NCI-H460 (cell line): ENCODE results near the gene ATP6V1G1. TPM values are rescaled to one million over a fixed set of nuclear protein-coding genes. Genes with fewer than 3 reads are reported as not detected.

Source experiments
- DNase-seq: peaks from one replicate; pipeline ENCODE4 v3.0.0-alpha.2; 2016; ENCODE audit warnings: low read depth; ENCODE audit errors: extremely low read depth
- polyA plus RNA-seq: library from polyadenylated mRNA; depleted of rRNA; stranded (reverse); fragments of >200 nt; gene quantifications from 2 replicates; pipeline ENCODE4 v1.2.3, GENCODE V29; 2014; cell fraction: nucleus; rRNA removed
- total RNA-seq: library from RNA; depleted of rRNA; stranded (reverse); fragments of >200 nt; shearing (Covaris generic); gene quantifications from 2 replicates; pipeline ENCODE4 v1.2.3, GENCODE V29; 2014; rRNA removed

Gene ATP6V1G1
- total RNA-seq = 157 and 164 TPM in 2 replicates
- 93.5 and 97.9 TPM in 2 replicates for polyA plus RNA-seq

DNA sequence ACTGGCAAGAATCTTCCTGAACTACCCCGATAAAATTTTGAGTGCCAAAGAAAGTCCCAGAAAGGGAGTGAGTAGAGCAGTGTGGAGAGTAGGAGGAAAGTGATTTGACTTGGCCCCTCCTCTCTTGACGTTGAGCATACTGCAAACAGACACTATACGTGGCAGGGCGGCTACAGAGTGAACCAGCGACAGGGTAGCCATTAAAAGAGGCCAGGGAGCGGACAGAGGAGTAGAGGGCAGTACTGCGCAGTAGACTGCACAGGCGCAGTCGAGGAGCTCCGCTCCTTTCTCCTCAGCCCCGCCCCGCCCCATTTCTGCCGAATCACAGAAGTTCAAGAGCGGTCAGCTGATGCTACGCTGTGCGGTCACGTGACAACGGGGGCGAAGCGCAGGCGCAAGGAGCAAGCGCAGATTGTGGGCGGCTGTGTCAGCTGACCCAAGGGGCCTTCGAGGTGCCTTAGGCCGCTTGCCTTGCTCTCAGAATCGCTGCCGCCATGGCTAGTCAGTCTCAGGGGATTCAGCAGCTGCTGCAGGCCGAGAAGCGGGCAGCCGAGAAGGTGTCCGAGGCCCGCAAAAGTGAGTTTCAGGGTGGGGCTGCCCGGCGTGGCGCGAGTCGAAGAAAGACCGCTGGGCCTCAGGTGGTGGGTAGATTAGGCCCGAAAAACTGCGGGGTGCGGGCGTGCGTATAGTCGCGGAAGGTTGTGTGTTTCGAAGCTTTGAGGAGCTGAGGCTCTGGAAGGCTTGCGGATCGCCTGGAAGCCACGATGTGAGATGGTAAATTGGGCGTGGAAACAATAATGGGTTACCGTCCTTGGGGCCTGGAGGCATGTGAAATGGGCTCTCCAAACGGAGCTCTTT is at the start of gene ATP6V1G1:
TSS of gene ATP6V1G1 (plus strand) at position 425 of the 858 bp plus-strand sequence. CDS start at position 495, 70 bp downstream.
- DNase-seq = peak; percentile 99

GRCh38 chr9:114538241-114538640 is 49.3 kb upstream of the ATP6V1G1 start:
- peak; percentile 26 for DNase-seq

GRCh38 chr9:114539701-114540380 is 47.7 kb upstream of the ATP6V1G1 start:
- DNase-seq = no peak

GRCh38 chr9:114545055-114545454 is 42.5 kb upstream of the ATP6V1G1 start:
- no peak for DNase-seq

DNA sequence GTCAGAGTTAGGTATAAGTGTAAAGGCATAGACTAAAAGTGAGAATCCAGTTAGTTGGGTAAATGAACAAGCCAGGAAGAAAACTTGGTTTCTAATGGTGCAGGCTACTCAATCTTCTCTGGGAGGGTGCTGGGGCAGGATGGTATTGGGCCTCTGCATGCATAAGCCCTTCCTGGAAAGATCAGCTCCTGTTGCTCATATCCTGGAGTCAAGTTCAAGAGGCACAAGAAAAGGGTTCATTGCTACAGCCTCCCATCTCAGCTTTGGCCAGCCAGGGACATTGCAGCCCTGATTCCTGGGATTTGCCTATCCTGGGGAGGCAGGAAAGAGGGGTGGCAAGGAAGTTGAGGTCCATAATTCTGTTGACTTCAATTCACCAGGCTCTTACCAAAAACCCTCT is 40.7 kb upstream of the ATP6V1G1 start:
- DNase-seq = no peak

- DNase-seq = no peak
Measured at GRCh38 chr9:114549697-114550330, 37.8 kb upstream of the ATP6V1G1 start.

DNA sequence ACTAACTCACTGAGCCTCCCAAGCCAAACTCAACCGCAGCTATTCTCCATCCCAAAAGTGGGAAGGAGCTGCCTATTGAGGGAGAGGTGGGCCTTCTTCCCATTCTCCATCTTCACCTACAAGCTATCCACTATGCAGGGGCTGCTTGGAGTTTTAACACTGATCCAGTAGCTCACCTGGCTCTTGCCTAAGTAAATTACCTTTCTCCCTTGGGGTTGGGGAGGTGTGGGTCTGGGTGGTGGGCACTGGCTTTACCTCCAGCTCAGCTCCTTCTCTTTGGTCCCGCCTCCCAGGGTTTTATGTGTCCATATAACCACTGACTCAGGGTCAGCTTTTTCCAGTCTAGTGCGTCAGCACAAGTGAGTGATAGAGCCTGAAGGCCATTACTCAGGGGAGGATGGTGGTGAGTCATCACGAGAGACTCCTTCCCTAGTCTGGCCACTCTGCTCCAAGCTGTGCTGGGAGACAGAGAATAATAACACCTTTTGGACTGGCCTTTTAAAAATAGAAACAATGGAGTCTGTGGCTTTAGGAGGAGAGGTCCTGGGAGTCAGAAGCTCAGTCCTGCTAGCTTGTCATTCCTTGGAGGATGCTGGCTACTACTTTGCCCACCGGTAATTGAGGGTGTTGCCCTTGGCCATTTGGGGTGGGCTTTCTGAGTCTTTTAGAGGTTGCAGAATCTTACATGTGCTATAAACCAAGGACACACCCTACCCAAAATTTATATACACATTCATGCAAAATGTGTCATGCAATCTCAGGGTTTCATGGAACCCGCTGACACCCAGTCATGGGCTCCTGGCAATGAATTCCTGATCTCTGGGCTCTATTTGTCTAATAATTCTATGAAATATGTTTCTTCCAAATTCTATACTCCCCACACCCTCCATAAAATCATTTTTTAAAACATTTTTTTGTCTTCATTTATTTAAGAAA is 35.6 kb upstream of the ATP6V1G1 start:
- peak; percentile 93 for DNase-seq

GRCh38 chr9:114552706-114553105 is 34.9 kb upstream of the ATP6V1G1 start:
- no peak for DNase-seq

DNA sequence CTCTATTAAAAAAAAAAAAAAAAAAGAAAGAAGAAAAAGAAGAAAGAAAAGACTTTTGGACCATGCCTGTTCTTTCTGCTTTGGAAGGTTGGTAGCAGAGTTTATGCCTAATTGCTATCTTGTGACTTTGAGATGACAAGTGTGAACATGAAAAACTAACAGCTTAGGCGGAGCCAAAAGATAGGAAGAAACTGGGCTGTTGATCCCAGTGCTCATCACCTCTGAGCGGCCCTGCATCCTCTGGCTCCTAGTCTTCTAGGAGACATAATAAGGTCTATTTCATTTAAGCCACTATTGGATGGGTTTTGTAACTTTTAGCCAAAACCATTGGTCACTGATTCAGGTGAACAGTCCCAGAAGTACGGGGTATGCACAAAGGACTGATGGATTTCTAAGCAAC is 34.4 kb upstream of the ATP6V1G1 start:
- DNase-seq = no peak

DNA sequence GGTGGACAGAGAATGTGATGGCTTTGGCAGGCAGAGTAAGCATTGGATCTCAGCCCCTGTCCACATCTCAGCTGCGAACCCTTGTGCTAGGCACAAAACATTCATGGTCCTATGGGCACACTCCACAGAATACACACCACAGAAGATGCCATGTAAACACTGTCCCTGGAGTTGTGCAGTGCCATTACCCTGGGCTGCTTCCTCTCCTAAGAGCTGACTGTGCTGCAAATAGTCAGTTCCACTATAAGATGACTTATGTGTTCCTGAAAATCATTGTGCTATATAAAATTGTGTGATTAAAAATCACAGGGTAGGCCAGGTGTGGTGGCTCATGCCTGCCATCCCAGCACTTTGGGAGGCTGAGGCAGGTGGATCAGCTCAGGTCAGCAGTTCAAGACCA is 31.9 kb upstream of the ATP6V1G1 start:
- no peak for DNase-seq

DNA sequence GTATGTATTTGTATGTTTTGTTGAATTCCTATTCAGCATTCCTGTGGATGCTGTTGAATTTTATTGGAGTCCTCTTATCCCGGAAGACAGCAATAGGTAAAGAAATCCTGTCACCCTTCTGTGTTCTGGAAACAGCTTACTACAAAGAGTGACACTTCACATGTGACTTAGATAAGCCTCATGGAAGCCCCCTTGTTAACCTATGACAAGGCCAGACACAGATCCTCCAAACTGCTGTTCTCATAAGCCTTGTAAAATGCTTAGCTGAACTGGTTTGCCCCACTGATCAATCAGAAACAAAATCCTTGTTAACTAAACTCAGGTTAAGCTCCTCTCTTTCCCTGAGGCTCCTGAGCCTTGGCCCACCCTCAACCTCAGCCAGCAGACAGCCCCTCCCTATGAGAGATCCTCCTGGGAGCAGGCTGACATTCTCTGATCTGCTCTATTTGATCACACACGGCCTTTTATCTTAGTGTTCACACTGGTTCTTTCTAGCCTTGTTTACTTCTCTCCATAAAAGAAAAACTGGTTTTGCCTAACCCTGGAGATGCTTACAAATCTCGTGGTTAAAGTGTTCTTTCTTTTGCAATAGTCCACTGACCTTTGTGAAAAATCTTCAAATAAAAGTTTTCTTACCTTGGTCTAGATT is 29.4 kb upstream of the ATP6V1G1 start:
- DNase-seq = no peak

DNA sequence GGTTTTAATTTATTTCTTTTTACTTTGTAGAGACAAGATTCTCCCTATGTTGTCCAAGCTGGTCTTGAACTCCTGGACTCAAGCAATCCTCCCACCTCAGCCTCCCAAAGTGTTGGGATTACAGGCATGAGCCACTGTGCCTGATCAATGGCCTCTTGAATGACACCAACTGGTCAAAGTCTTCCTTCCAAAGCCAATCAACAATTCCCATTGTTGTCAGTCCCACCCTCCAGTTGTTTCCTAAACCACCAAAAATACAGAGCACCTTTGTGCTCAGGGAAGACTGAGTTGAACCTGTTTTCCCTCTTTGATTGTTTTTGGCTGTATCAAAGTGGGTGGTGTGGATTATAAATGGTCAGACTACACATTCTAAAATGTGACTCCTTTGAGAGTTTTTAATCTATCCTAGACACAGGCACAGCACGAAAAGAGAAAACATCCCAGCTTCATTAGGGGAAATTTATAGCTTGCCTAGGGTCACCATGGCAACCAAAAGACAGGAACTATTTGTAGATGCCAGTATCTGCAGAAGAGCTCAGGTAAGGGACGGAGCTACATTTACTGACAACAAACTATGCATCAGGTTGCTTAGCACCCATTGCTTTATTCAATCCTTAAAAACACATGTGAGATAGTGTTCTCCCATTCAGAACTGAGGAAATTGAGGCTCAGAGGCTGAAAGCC is 27.6 kb upstream of the ATP6V1G1 start:
- DNase-seq = no peak

DNA sequence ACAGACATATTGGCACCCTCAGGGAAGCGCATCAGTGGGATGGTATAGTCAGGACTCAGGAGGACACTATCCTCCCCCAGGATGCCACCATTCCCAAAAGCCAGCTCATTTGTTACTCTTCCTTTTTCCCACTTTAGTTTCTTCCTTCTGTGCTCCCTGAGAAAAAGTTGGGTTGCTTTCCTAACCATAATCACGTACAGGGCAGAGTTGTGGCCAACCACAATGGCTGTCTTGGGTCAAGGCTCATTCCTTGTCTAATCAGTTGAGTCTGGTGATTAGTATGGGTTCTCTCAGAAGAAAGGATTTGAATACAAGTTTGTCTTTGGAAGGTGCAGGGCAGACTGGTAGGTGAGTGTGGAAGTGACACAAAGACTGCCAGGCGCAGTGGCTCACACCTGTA is 26.6 kb upstream of the ATP6V1G1 start:
- no peak for DNase-seq

DNA sequence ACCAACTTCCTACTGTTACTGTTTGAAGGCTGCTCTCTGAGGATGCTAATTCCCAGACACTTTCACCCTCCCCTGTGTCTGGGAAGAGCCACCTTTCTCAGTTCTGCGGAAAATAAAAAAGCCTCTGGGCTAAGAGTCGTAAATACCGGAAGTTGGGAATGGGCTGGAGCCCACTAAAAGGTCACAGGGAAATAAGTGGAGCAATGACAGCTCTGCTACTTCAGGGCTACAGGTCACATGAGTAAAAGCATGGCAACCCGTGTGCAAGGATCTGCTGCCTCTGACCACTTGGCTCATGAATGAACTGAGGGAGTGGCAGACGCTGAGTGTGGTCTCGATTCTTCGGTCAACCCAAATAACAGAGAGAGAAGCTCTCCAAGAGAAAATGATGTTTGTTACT is 25.8 kb upstream of the ATP6V1G1 start:
- no peak for DNase-seq

- no peak for DNase-seq
Measured at GRCh38 chr9:114565204-114565603, 22.4 kb upstream of the ATP6V1G1 start.

DNA sequence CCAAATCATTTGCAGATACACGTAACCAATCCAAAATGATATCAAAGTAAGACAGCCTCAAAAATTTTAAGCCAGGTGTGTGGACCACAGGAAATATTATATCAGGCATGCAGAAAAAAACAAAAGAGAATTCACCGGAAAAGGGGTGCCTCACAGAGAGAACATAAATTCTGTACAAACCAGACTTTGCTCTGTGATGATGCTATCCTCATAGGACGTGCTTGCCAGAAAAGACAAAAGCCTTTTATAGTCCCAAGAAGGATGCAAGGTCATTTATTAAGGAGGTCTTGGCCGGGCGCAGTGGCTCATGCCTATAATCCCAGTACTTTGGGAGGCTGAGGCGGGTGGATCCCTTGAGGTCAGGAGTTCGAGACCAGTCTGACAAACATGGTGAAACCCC is 16.8 kb upstream of the ATP6V1G1 start:
- no peak for DNase-seq

DNA sequence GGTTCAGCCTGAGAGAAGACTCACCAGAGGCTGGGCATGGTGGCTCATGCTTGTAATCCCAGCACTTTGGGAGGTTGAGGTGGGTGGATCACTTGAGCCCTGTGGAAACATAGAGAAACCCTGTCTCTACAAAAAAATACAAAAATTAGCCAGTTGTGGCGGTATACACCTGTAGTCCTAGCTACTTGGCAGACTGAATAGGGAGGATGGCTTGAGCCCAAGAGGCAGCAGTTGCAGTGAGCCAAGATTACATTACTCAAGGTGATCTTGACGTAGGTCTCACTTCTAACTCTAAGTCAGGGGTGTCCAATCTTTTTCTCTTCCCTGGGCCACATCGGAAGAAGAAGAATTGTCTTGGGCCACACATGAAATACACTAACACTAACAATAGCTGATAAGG is 16.2 kb upstream of the ATP6V1G1 start:
- DNase-seq = no peak

GRCh38 chr9:114572199-114572598 is 15.4 kb upstream of the ATP6V1G1 start:
- DNase-seq = no peak

DNA sequence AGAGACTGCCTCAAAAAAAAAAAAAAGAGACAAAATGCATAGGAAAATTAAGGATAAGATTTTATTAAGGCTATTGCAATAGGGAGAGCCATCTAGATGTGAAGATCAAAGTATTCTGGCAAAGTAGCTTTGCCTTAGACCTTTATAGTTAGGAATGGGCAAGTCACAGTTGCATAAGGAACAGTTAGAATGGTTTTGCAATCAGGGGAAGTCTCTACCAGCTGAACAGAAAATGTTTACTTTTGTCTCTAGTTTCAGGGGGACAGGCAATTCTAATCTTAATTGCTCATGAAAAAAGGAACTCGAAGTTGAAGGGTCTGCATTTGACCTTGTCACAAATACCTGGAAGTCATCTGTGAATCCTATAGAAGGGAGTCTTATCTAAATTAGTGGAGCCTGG is 13.1 kb upstream of the ATP6V1G1 start:
- no peak for DNase-seq
